ENCODE measurements around the gene GUSB. TPM values are rescaled to one million over a fixed set of nuclear protein-coding genes. Genes with fewer than 3 reads are reported as not detected.
A peak's percentile ranks its signal among the peaks of the same experiment; 100 is the strongest.

Gene GUSB
- total and polyA plus RNA-seq, 9 of the 15 experiments (the other 6 are each of a cell fraction or from before 2014, with no cell fraction given), result 22.7 to 102 (median 60.1) TPM

DNA sequence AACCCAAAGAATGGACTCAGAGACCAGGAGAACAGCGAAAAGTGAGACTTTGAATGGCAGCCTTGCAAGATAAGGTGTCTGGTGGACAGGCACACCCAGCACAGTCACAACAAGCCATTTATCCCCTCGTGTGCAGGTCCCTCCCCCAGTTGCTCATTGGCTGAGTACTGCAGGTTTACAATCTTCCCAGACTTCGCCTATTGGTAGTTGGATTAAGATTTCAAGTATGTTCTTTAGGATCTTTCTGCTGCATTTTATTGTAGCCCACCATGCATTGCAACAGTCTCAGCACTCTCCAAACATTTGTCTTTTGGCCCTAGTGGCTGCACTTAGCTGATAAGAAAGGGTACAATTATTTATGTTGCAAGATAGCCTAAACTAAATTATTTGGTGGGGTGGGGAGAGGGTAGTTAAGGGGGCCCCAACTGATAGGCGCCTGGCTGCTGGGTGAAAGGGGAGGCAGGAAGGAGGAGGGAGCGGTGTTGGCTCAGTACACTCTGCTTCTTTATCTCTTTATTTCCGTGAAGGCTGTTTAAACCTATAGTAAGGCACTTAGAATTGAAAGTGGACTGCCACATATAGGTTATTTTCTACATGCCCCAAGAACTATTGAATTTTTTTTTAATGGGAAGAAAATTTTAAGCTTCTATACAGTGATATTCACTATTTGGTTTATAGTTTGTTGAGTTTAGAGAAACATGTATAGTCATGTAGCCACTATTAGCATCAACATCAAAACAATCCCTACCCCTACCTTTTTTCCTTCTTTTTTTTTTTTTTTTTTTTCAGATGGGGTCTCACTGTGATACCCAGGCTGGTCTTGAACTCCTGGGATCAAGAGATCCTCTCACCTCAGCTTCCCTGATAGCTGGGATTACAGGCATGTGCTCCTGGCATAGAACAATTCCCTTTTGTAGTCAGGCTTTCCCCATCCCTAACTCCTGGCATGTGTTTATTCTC, 54.2 kb downstream of the GUSB start (continued):
- peak; percentile 60 for TF ChIP-seq SMARCE1 (IDR thresholded peaks at IDR 0.05)
- TF ChIP-seq PML (IDR thresholded peaks at IDR 0.05; ENCODE audit: low read length), result peak; percentile 64; the same call in 1 of the 2 replicates
- peak in 1 of 2 experiments; percentile 81; a peak in 2 of 4 replicates for TF ChIP-seq TBL1XR1 (IDR thresholded peaks at IDR 0.05; ENCODE audit: low read length in 2 of 2)
- no peak for TF ChIP-seq DACH1 (IDR thresholded peaks at IDR 0.05; ENCODE audit: partially characterized antibody)
- peak; percentile 56 for TF ChIP-seq GATA2 (CRISPR knock-in tag; IDR thresholded peaks at IDR 0.05)
- no peak for TF ChIP-seq CHCHD3 (CRISPR knock-in tag; IDR thresholded peaks at IDR 0.05)
- TF ChIP-seq ARID1B (IDR thresholded peaks at IDR 0.05), result peak; percentile 87
- TF ChIP-seq, protein P1, sequence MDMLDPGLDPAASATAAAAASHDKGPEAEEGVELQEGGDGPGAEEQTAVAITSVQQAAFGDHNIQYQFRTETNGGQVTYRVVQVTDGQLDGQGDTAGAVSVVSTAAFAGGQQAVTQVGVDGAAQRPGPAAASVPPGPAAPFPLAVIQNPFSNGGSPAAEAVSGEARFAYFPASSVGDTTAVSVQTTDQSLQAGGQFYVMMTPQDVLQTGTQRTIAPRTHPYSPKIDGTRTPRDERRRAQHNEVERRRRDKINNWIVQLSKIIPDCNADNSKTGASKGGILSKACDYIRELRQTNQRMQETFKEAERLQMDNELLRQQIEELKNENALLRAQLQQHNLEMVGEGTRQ (CRISPR knock-in tag; IDR thresholded peaks at IDR 0.05), result no peak
- TF ChIP-seq, protein P2, sequence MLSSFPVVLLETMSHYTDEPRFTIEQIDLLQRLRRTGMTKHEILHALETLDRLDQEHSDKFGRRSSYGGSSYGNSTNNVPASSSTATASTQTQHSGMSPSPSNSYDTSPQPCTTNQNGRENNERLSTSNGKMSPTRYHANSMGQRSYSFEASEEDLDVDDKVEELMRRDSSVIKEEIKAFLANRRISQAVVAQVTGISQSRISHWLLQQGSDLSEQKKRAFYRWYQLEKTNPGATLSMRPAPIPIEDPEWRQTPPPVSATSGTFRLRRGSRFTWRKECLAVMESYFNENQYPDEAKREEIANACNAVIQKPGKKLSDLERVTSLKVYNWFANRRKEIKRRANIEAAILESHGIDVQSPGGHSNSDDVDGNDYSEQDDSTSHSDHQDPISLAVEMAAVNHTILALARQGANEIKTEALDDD (IDR thresholded peaks at IDR 0.05), result peak; percentile 81
- TF ChIP-seq SIN3A (IDR thresholded peaks at IDR 0.05; ENCODE audit: borderline replicate concordance in 2 of 2, control insufficient read depth in 1 of 2, low read depth in 2 of 2, low read length in 2 of 2), result peak in 1 of 2 experiments; percentile 66; a peak in 1 of 4 replicates
- peak; percentile 53 for TF ChIP-seq NFIC (IDR thresholded peaks at IDR 0.05)
- TF ChIP-seq ZNF324 (CRISPR knock-in tag; IDR thresholded peaks at IDR 0.05), result no peak
- peak; percentile 32; the same call in 1 of the 2 replicates for TF ChIP-seq ELF4 (CRISPR knock-in tag; IDR thresholded peaks at IDR 0.05)
- peak in 1 of 2 experiments; percentile 26; a peak in 1 of 4 replicates for TF ChIP-seq TRIM24 (IDR thresholded peaks at IDR 0.05)
- 0 out of 4 replicates have a peak, but pooled peaks of 1 of the 2 experiments have one; percentile 22 for TF ChIP-seq MLLT1 (IDR thresholded peaks at IDR 0.05)
- TF ChIP-seq FOXM1 (IDR thresholded peaks at IDR 0.05; ENCODE audit: low read depth), result peak; percentile 55
- TF ChIP-seq FOXM1 (CRISPR knock-in tag; IDR thresholded peaks at IDR 0.05; ENCODE audit: low read depth), result no peak
- TF ChIP-seq NRF1 (conservative IDR thresholded peaks at IDR 0.05 in 1 of 2, IDR thresholded peaks at IDR 0.05 in 1 of 2), result peak; percentile 62 to 68
- peak; percentile 70 for TF ChIP-seq ZBTB7A (IDR thresholded peaks at IDR 0.05; ENCODE audit: borderline replicate concordance, control insufficient read depth, low read depth, low read length)
- peak; percentile 90 for TF ChIP-seq CBFA2T3 (IDR thresholded peaks at IDR 0.05)

All from K562 (cell line).